CD4-positive, alpha-beta T cell treated with Interleukin-2 at 100 ng/mL for 4 hours (primary cell): Measurements from ENCODE around the gene DEPDC4.
"Not testable (repeated sequence)": the region's sequence is repeated elsewhere in the genome, so short reads cannot be mapped to it uniquely, and the experiment has no call there.

ENCODE experiments used
- DNase-seq: peaks from one replicate; pipeline ENCODE4 v3.0.0-alpha.2; 2020; ENCODE audit warnings: low spot score

The DEPDC4 gene

DNA sequence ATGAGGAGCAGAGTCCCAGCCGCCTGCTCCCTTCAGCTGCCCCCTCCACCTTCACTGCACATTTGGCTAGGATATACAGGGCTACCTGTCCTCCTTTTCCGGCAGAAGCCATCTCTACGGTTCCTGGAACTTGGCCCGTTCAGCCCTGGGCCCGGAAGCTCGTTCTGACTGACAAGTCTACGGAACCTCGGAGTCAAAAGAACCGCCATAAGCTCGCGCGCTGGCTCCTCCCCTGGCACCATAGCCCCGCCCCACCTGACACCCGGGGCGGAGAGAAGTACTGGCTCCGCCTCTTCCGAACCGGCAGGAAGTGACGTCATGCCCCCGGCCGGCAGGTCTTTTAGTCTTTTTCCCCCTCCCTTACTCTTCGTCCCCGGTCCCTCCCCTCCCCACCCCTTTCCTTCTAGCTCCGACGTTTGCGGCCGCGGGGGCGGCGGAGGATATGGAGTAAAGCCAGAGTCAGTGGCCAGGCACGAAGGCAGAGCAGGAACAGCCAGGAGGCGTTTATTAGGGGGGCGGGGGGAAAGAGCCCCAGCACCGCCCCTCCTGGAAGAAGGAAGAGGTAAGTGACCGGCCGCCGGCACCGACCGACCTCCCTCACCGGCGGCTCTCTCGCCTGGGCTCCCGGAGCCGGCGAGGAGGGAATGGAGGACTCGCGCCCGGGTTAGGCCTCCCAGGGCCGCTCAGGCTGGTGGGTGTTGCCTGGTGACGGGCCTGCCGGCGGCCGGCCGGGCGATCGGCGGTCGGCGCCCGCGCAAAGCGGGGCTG, at the start of gene DEPDC4, which contains the start of gene SCYL2:
TSS of gene DEPDC4 (minus strand) at position 245 of the 768 bp plus-strand sequence. CDS start at position 242, 3 bp downstream.
TSS of gene SCYL2 (plus strand) at position 343 of the 768 bp plus-strand sequence. CDS start 15,794 bp downstream, outside the sequence.
- peak; percentile 93 for DNase-seq

DNA sequence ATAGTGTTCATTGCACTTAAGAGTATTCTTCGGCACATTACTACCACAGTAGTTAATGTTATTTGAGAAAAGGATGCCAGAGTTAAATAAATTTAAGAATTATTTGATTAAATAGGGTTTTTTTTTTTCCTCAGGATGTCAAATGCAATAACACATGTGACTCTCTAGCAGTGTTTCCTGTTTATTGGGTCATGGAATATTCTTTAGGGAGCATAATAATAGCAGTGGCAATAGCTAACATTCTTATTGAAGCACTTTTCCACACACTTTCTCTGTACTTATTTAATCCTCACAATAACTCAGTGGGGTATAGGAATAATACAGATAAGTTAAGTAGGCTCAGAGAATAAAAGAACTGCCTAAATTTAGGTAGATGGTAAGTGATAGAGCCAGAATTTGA, 44.4 kb upstream of the DEPDC4 start:
- DNase-seq, result no peak

DNA sequence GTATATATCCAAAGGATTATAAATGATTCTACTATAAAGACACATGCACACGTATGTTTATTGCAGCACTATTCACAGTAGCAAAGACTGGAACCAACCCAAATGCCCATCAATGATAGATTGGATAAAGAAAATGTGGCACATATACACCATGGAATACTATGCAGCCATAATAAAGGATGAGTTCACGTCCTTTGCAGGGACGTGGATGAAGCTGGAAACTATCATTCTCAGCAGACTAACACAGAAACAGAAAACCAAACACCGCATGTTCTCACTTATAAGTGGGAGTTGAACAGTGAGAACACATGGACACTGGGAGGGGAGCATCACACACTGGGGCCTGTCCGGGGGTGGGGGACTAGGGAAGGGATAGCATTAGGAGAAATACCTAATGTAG, 41.3 kb upstream of the DEPDC4 start:
- DNase-seq, result not testable (repeated sequence)

DNA sequence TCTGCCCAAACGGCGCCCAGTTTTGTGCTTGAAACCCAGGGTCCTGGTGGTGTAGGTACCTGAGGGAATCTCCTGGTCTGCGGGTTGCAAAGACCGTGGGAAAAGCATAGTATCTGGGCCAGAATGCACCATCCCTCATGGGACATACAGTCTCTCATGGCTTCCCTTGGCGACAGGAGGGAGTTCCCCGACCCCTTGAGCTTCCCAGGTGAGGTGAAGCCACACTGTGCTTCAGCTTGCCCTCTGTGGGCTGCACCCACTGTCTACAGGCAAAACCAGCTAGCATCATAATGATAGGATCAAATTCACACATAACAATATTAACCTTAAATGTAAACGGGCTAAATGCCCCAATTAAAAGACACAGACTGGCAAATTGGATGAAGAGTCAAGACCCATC, 37.5 kb upstream of the DEPDC4 start:
- DNase-seq, result not testable (repeated sequence)

DNA sequence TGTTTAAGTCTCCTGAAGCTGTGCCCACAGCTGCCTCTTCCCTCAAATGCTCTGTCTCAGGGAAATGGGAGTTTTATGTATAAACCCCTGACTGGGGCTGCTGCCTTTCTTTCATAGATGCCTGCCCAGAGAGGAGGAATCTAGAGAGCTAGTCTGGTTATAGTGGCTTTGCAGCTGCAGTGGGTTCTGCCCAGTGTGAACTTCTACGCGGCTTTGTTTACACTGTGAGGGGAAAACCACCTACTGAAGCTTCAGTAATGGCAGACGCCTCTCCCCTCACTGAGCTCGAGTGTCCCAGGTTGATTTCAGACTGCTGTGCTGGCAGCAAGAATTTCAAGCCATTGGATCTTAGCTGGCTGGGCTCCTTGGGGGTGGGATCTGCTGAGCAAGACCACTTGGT, 37.0 kb upstream of the DEPDC4 start:
- DNase-seq, result no peak

DNA sequence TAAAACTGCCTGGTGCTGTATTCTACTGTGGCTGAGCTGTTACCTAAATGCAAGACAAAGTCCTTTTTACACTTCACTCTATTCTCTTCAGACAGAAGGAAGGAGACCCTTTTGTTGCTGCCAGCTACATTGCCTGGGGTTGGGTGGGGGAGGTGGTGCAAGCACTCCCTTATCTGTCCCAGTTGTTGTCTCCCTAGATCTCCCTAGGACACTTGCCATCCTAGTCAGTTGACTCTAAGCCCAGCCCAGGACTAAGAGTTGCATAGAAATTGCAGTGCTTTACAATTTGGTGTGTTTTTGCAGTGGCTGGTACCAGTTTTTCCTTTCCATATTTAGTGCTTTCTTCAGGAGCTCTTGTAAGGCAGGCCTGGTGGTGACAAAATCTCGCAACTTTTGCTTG, 35.2 kb upstream of the DEPDC4 start:
- no peak for DNase-seq

DNA sequence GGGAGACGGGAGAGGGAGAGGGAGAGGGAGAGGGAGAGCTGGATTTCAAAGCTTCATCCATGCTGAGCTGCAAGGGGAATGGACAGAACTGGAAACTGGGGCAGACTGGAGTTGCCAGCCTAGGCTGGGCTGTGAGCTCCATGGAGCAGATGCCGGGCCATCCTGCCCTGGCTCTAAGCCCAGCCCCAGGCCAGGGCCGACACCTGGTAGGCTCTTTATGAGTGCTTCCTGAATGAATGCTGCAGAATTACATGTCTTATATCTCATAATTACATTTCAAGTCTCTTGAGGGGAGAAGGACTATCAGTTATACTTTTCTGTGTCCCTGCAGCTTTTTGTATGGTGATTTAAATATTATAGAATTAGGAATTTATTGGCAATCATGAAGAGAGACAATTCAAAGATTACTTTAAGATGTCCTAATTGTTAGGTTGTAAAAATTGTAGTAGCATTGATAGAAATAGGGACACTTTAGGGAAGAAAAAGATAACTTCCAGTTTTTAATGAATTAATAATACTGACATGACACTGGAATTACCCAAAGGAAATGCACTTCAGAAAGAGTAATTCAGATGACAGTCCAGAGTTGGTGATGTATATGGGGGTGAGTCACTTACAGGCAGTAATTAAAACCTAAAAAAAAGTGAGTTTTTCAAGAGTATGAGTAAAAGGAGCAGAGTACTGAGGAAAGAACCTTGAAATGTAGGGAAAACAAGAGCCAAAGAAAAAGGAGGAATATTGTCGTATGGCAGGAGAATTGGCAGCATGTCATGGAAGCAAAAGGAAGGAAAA, 29.1 kb upstream of the DEPDC4 start:
- DNase-seq, result no peak

DNA sequence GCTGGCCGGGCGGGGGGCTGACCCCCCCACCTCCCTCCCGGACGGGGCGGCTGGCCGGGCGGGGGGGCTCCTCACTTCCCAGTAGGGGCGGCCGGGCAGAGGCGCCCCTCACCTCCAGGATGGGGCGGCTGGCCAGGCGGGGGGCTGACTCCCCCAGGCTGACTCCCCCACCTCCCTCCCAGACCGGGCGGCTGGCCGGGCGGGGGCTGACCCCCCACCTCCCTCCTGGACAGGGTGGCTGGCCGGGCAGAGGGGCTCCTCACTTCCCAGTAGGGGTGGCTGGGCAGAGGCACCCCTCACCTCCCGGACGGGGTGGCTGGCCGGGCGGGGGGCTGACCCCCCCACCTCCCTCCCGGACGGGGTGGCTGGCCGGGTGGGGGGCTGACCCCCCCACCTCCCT, 27.5 kb upstream of the DEPDC4 start:
- not testable (repeated sequence) for DNase-seq

DNA sequence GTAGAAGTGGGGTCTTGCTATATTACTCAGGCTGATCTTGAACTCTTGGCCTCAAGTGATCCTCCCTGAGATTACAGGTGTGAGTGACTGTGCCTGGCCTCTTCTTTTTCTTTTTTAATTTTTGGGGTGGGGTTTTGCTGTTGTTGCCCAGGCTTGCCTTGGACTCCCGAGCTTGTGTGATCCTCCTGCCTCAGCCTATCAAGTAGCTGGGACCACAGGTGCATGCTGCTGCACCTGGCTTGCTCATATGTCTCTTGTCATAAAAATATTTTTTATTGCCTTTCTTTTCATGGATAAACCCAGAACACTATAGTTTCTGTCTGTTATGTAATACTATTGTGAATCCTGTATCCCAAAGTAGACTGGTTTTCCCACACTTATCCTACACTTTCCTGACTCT, 26.1 kb upstream of the DEPDC4 start:
- no peak for DNase-seq

DNA sequence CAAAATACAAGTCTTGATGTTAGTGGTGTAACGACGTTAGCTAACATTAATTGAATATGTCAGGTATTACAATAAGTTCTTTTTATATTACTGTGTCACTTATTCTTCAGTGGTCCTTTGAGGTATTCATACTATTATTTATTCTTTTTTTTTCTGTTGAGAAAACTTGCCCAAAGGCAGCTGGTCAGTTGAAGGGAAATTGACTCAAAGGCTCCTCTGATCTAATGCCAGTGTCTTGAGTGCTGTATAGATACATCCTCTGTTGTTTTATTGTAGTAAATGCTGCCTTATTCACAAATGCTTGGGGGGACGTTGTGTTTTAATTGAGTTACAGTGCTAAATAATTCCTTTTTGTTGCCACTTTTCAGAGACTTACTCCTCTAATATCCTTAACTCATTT, 23.1 kb upstream of the DEPDC4 start:
- DNase-seq, result no peak

DNA sequence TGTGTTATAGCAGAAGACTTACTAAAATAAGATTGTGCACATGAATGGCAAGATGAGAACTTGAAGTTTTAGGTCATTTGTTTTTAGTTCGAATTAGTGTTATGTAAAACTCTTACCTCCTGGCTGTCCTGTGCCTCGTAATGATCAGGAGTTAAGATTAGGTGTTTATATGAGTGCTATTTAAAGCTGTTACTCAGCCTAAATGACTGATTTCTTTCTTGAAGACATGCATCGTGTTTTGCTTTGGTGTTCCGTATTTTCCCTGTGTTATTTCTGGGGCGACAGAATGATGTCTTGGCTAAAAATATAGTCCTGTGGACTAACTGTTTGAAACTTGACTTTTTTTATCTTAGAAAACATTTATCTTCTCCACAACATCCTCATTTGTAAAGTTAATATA, 22.2 kb upstream of the DEPDC4 start:
- no peak for DNase-seq

DNA sequence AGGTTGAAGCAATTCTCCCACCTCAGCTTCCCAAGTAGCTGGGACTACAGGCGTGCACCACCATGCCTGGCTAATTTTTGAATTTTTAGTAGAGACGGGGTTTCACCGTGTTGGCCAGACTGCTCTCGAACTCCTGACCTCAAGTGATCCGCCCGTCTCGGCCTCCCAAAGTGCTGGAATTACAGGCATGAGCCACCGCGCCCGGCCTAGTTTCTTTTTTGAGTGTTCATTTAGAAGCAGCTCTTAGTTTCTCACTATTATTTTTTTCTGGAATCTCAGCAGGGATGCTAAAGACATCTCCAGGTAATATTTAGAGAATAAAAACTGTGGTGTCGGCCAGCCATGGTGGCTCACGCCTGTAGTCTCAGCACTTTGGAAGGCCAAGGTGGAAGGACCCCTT, 17.7 kb upstream of the DEPDC4 start:
- DNase-seq, result not testable (repeated sequence)

DNA sequence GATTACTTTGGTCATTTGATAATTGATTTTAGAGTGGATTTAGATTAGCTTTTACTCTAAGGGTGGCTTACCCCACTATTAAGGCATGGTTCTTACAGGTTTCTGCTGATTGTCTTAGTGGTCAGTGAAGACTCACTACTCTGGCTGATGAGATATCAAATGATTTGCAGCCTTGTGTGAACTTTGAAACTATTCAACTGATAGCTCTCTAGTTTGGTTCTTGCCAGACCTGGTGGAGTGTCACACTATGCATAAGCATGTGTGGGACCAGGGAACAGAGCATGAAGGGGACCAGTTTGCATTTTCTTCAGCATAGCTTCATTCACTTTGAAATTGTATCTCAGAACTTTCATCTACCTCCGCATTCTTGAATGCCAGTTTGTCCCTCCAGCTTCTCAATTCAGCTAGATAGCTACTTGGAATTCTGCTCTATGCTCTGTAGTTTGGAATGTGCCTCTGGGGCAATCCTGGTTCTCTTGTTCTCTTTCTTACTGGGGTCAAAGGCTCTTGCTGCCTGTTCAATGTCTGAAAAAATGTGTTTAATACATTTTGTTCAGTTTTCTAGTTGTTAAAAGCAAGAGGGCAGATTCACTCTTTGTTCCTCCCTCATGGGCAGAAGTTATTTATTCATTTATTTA, 12.8 kb upstream of the DEPDC4 start:
- DNase-seq, result no peak

DNA sequence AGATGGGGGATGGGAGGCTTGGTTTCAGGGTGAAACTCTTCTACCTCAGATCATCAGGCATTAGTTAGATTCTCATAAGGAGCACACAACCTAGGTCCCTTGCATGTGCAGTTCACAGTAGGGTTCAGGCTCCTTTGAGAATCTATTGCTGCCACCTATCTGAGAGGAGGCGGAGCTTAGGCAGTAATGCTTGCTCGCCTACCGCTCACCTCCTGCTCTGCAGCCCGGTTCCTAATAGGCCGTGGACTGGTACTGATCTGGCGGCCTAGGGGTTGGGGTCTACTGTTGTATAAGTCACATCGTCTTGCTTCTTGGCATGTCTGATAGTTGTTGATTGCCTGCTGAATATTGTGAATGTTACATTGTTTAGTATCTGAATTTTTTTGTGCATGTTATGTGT, 12.3 kb upstream of the DEPDC4 start:
- DNase-seq, result no peak

DNA sequence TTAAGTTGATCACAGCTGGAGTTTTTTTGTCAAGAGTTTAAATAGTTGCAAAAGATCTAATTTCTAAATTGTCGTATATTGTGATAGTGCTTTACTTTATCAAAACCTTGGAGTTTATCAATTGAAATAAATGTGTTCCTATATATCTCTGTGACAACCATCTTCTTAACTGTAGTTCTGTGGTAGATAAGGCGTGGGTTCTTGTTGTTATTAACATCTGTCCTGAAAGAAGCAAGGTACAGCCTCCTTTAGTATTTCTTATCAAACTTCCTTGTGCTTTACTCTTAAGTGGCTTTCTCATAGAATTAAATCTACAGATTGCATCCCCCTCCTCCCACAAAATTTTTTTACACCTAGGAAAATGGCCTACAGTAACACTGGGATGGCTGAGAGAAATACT, 7.4 kb upstream of the DEPDC4 start:
- no peak for DNase-seq

DNA sequence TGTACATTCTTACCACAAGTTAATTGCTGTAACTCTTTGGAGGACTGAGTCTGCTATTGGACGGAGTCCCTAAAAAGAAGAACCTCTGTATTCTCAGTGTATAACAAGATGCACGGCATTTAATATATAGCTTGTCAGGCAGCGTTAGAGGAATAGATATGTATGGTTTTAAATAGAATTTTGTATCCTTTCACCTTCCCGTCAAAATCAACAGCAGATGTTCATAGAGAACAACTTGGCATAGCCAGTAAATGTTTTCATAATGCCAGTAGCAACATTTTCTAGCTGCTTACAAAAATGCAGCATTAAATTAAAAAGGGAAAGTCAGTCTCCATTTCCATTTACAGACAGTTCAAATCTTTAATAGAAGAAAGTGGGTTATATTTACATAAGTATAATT, 6.9 kb upstream of the DEPDC4 start:
- DNase-seq, result no peak

DNA sequence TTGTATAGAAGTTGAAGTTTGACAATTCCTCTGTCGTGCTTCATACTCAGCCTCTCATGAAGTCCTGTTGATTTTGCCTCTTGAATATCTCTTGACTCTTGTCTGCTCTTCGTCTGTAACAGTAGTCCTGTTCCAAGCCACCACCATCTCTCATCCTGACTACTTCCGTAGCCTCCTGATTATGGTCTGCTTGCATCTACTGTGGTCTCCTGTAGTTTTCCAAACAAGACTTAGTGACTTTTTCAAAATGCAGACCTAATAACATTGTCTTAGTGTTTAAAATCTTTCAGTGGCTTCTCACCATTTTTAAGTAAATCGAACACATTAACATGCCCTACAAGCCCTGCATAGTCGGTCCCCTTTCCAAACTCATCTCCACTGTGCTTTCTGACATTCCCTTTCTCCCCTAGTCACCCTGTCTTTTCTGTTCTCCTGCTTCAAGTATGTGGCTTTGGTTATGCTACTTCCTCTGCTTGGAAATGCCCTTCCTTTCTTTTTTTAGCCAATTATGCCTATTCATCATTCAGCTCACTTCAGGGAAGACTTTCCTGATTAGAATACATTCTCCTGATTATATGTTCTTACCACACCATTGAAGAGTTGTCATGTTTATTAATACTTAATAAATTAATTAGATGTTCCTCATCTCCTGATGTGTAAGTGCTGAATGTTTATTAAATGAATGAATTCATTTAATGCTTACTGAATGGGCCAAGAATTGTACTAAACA, 2.1 kb upstream of the DEPDC4 start:
- DNase-seq, result no peak

DNA sequence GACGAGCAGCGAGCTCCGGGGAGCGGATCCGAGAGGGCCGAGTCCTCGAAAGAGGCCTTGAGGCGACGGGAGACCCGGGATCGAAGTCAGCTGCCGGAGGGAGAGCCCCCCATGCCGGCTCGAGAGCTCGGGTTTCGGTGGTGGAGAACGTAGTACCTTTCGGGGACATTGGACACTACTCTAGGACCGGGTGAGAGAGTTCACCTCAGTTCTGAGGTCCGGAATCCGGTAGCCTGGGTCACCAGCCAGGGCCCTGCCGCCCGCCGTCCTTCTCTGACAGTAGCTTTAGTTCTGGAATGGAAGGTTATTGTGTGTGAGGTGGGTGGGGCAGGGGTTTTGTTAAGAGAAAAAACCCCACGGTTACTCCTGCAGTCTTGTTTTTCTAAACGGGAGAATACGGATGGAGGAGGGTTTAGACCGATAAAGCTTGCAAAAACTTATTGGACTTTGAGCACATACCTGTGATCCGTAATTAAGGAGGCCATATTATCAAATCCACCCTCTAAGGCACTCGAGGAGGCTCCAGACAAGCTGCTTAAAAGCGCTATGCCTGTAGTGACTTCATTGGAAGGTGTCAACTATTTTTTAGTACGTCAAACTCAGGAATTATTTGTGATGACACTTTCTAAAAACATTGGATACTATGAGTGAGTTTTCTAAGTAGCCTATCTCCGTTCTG, 863 bp upstream of the DEPDC4 start:
- peak; percentile 15 for DNase-seq

DNA sequence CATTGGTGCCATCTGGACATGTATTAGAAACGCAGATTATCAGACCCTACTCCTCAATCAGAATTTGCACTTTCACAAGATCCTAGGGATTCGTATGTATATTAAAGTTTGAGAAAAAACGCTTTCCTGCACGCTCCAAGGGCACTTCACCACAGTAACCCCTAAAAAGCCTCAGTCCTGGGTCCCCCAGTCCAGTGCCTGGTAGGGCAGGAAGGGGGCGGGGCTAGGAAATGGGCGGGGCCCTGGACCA, 369 bp downstream of the DEPDC4 start:
- peak; percentile 91 for DNase-seq

DNA sequence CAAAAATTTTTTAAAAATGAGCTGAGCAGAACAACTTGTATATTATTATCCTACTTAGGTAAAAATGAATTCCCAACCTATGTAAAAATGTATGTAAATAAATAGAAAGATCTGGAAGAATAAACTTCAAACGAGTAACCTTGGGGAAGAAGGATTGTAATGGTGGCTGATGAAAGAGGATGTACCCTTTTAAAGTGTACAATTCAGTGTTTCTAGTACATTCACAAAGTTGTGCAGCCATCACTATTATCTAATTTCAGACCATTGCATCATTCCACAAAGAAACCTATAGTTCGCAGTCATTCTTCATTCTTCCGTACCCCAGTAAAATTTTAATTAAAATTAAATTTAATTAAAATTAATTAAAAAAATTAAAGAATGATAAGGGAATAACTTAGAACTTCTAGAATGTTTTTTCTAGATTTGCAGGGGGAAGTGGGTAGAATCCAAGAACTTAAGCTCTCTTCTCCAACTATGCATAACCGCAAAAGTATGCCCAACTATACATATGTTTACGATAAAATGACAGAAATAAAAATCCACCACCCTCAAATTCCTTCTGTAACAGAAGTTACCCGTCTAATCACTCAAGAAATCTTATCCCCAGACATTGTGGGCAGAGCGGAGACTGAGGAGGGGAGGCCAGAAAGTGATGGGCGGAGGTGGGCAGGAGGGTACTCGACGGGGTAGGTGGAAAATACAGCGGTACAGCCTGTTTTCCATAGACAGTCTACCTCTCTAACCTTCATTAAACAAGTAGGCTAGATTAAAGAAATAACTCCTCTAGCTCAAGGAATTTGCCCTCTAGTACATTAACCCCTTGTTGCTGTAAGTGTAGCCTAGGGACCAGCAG, 921 bp downstream of the DEPDC4 start:
- no peak for DNase-seq

DNA sequence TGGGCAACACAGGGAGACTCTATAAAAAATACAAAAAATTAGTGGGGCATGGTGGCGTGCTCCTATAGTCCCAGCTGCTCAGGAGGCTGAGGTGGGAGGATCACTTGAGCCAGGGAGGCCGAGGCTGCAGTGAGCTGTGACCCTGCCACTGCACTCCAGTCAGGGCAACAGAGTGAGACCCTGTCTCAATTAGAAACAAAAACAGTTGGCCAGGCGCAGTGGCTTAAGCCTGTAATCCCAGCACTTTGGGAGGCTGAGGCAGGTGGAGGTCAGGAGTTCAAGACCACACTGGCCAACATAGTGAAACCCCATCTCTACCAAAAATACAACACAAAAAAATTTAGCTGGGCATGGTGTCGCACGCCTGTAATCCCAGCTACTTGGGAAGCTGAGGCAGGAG, 1.8 kb downstream of the DEPDC4 start:
- not testable (repeated sequence) for DNase-seq
